H9 (cell line): Measurements from ENCODE around the gene KCNIP1. TPM values are rescaled to one million over a fixed set of nuclear protein-coding genes. Genes with fewer than 3 reads are reported as not detected.

Source experiments
- DNase-seq: peaks from one replicate; pipeline ENCODE4 v3.0.0-alpha.2; 2017
- H2AFZ ChIP-seq: one replicate; pipeline ENCODE4 v1.6.1; 2013; ENCODE audit warnings: mild to moderate bottlenecking, low read length, control low read depth, moderate library complexity
- H2AK5ac ChIP-seq: 2 replicates; pipeline ENCODE4 v1.6.1; 2013; ENCODE audit warnings: low read length, control low read depth, mixed read lengths; ENCODE audit not compliant: insufficient read length
- H2BK120ac ChIP-seq: one replicate; pipeline ENCODE4 v1.6.1; 2013; ENCODE audit warnings: low read depth, mild to moderate bottlenecking, low read length, control low read depth, inconsistent platforms; ENCODE audit not compliant: poor library complexity, severe bottlenecking
- H2BK12ac ChIP-seq: 2 replicates; pipeline ENCODE4 v1.6.1; 2013; ENCODE audit warnings: low read length, control low read depth, mixed read lengths, low read depth; ENCODE audit not compliant: insufficient read length
- H2BK15ac ChIP-seq: 2 replicates; pipeline ENCODE4 v1.6.1; 2013; ENCODE audit warnings: low read depth, low read length, control low read depth
- H2BK20ac ChIP-seq: one replicate; pipeline ENCODE4 v1.6.1; 2013; ENCODE audit warnings: low read depth, mild to moderate bottlenecking, low read length, control low read depth, inconsistent platforms; ENCODE audit not compliant: poor library complexity, severe bottlenecking
- H2BK5ac ChIP-seq: 2 replicates; pipeline ENCODE4 v1.6.1; 2013; ENCODE audit warnings: low read length, control low read depth, mixed read lengths; ENCODE audit not compliant: insufficient read length
- H3K14ac ChIP-seq: 2 replicates; pipeline ENCODE4 v1.6.1; 2013; ENCODE audit warnings: low read length, control low read depth; ENCODE audit not compliant: insufficient read depth
- H3K18ac ChIP-seq: 2 replicates; pipeline ENCODE4 v1.6.1; 2013; ENCODE audit warnings: low read depth, mild to moderate bottlenecking, mixed read lengths, low read length, control low read depth; ENCODE audit not compliant: insufficient read length
- H3K23ac ChIP-seq: 2 replicates; pipeline ENCODE4 v1.6.1; 2013; ENCODE audit warnings: low read length, control low read depth, mixed read lengths, low read depth; ENCODE audit not compliant: insufficient read length
- H3K23me2 ChIP-seq: 2 replicates; pipeline ENCODE4 v1.6.1; 2013; ENCODE audit warnings: low read depth, mild to moderate bottlenecking, mixed read lengths, low read length, control low read depth; ENCODE audit not compliant: insufficient read length, poor library complexity, severe bottlenecking
- H3K27ac ChIP-seq: 2 replicates; pipeline ENCODE4 v1.5.1; 2013; ENCODE audit warnings: low read length, control low read depth, mixed read lengths, low read depth; ENCODE audit not compliant: insufficient read length
- H3K27me3 ChIP-seq: 2 replicates; pipeline ENCODE4 v1.6.1; 2013; ENCODE audit warnings: low read length, control low read depth, inconsistent platforms; ENCODE audit not compliant: insufficient read depth
- H3K4ac ChIP-seq: 2 replicates; pipeline ENCODE4 v1.6.1; 2013; ENCODE audit warnings: low read depth, mild to moderate bottlenecking, control low read depth, inconsistent platforms, low read length, moderate library complexity
- H3K4me1 ChIP-seq: 2 replicates; pipeline ENCODE4 v1.6.1; 2013; ENCODE audit warnings: low read length, control low read depth, inconsistent platforms; ENCODE audit not compliant: insufficient read depth
- H3K4me2 ChIP-seq: 2 replicates; pipeline ENCODE4 v1.6.1; 2013; ENCODE audit warnings: low read length, control low read depth, mixed read lengths; ENCODE audit not compliant: insufficient read length, insufficient read depth
- H3K56ac ChIP-seq: 2 replicates; pipeline ENCODE4 v1.6.1; 2013; ENCODE audit warnings: low read depth, mild to moderate bottlenecking, mixed read lengths, low read length, control low read depth; ENCODE audit not compliant: insufficient read length
- H3K79me1 ChIP-seq: 2 replicates; pipeline ENCODE4 v1.6.1; 2013; ENCODE audit warnings: low read depth, mild to moderate bottlenecking, moderate library complexity, low read length, control low read depth, inconsistent platforms; ENCODE audit not compliant: insufficient read depth, poor library complexity, severe bottlenecking
- H3K79me2 ChIP-seq: 2 replicates; pipeline ENCODE4 v1.6.1; 2013; ENCODE audit warnings: low read length, control low read depth, inconsistent platforms; ENCODE audit not compliant: insufficient read depth
- H3K9ac ChIP-seq: 2 replicates; pipeline ENCODE4 v1.6.1; 2013; ENCODE audit warnings: low read length, control low read depth, mixed read lengths; ENCODE audit not compliant: insufficient read length; ENCODE audit errors: extremely low read depth
- H3K9me3 ChIP-seq: one replicate; pipeline ENCODE4 v1.6.1; 2013; ENCODE audit warnings: low read depth, low read length, inconsistent platforms; ENCODE audit not compliant: control insufficient read depth
- H3T11ph ChIP-seq: one replicate; pipeline ENCODE4 v1.6.1; 2013; ENCODE audit warnings: mild to moderate bottlenecking, low read length, control low read depth, inconsistent platforms
- H4K20me1 ChIP-seq: one replicate; pipeline ENCODE4 v1.6.1; 2013; ENCODE audit not compliant: control insufficient read depth, insufficient read length, insufficient read depth
- H4K5ac ChIP-seq: 2 replicates; pipeline ENCODE4 v1.6.1; 2013; ENCODE audit warnings: low read depth, mild to moderate bottlenecking, mixed read lengths, low read length, control low read depth; ENCODE audit not compliant: insufficient read length
- H4K8ac ChIP-seq: replicated peaks from 2 replicates; pipeline ENCODE4 v1.6.1; 2013; ENCODE audit warnings: low read length, control low read depth, mixed read lengths, low read depth; ENCODE audit not compliant: insufficient read length
- H4K91ac ChIP-seq: 2 replicates; pipeline ENCODE4 v1.6.1; 2013; ENCODE audit warnings: low read depth, mild to moderate bottlenecking, moderate library complexity, mixed read lengths, low read length, control low read depth; ENCODE audit not compliant: insufficient read length
- H3K27ac Mint-ChIP-seq, 3 experiments: 2 replicates in 2 of 3; 3 replicates in 1 of 3; pipeline ENCODE4 v1.8.0; 2020 to 2021; ENCODE audit warnings: mixed read lengths in 3 of 3, mild to moderate bottlenecking in 1 of 3, moderate library complexity in 1 of 3
- H3K27me3 Mint-ChIP-seq: 2 replicates; pipeline ENCODE4 v1.8.0; 2021; ENCODE audit warnings: low read depth, mild to moderate bottlenecking, moderate library complexity, mixed read lengths
- H3K36me3 Mint-ChIP-seq, 3 experiments: 2 replicates in 2 of 3; 3 replicates in 1 of 3; pipeline ENCODE4 v1.8.0; 2020 to 2021; ENCODE audit warnings: low read depth in 3 of 3, mixed read lengths in 3 of 3; ENCODE audit not compliant: insufficient read depth in 1 of 3
- H3K4me1 Mint-ChIP-seq, 2 experiments: 2 replicates each; pipeline ENCODE4 v1.8.0; 2020; ENCODE audit warnings: mixed read lengths in 2 of 2
- H3K4me3 Mint-ChIP-seq, 2 experiments: 2 replicates in 1 of 2; 3 replicates in 1 of 2; pipeline ENCODE4 v1.8.0; 2020 to 2021; ENCODE audit warnings: mild to moderate bottlenecking in 2 of 2, mixed read lengths in 2 of 2, moderate library complexity in 1 of 2
- H3K9me3 Mint-ChIP-seq, 2 experiments: 2 replicates in 1 of 2; 3 replicates in 1 of 2; pipeline ENCODE4 v1.8.0; 2020; ENCODE audit warnings: mild to moderate bottlenecking in 2 of 2, mixed read lengths in 2 of 2, moderate library complexity in 1 of 2
- CTCF ChIP-seq: fragments of 200-600 bp; sonication (generic); conservative IDR thresholded peaks from 3 replicates; pipeline ENCODE4 v1.8.0; 2021; ENCODE audit warnings: antibody characterized with exemption, mild to moderate bottlenecking
- WGBS: extraction: QIAGEN DNeasy Blood & Tissue Kit; methylation state at CpG from one replicate; pipeline ENCODE4 v1.1.7; 2013; ENCODE audit warnings: missing lambda C conversion rate, low lambda C conversion rate, mixed read lengths; ENCODE audit not compliant: insufficient read length; ENCODE audit errors: extremely low coverage; 5-methylcytosine and 5-hydroxymethylcytosine counted together
- total RNA-seq: library from RNA; stranded (reverse); gene quantifications from 2 replicates; pipeline ENCODE4 v1.2.1, GENCODE V29; 2021

Gene KCNIP1
- total RNA-seq, 1 experiment from 2014 or later: 0.63 TPM

- H3K27me3 Mint-ChIP-seq: peaks cover 16% of the 10 kb centered on the region
- WGBS: no CpG with 5 or more reads among the region's 3 CpGs
Measured at GRCh38 chr5:170630711-170631141, 126.9 kb downstream of the KCNIP1 start.

More at GRCh38 chr5:170630711-170631141, 126.9 kb downstream of the KCNIP1 start:
- no peak overlapping the region for H3K23ac ChIP-seq
- Mint-ChIP-seq H3K9me3 (no peaks in the 10 kb centered on the region), H3K4me3 (no peak overlapping the region), H3K4me1 (peaks cover 27 to 37% of the 10 kb centered on the region in 2 experiments), H3K27ac (no peak overlapping the region), H3K36me3 (no peaks in the 10 kb centered on the region)
- DNase-seq: no peak
- no peak overlapping the region for H2AK5ac ChIP-seq
- H2BK15ac ChIP-seq: no peak overlapping the region
- H3K9ac ChIP-seq: no peak overlapping the region
- peaks cover 10% of the 10 kb centered on the region for H3K4me1 ChIP-seq
- H3K79me1 ChIP-seq: no peaks in the 10 kb centered on the region
- no peak overlapping the region for H4K8ac ChIP-seq
- H3T11ph ChIP-seq: no peak overlapping the region
- H2BK12ac ChIP-seq: no peak overlapping the region
- H2BK5ac ChIP-seq: no peak overlapping the region
- no peak overlapping the region for H3K14ac ChIP-seq
- H4K20me1 ChIP-seq: no peaks in the 10 kb centered on the region
- H2BK120ac ChIP-seq: no peak overlapping the region
- H4K91ac ChIP-seq: no peak overlapping the region
- no peaks in the 10 kb centered on the region for H3K79me2 ChIP-seq
- H3K27ac ChIP-seq: no peak overlapping the region
- H2BK20ac ChIP-seq: no peak overlapping the region
- no peak overlapping the region for H4K5ac ChIP-seq
- H2AFZ ChIP-seq: no peak overlapping the region
- no peak overlapping the region for H3K56ac ChIP-seq
- H3K4me2 ChIP-seq: no peak overlapping the region
- no peaks in the 10 kb centered on the region for H3K9me3 ChIP-seq
- peaks cover 9% of the 10 kb centered on the region for H3K23me2 ChIP-seq
- no peak overlapping the region for H3K4ac ChIP-seq
- TF ChIP-seq CTCF: no peak
- H3K27me3 ChIP-seq: no peaks in the 10 kb centered on the region
- no peak overlapping the region for H3K18ac ChIP-seq
